ENCODE measurements around the gene GSTM2. TPM values are rescaled to one million over a fixed set of nuclear protein-coding genes. Genes with fewer than 3 reads are reported as not detected.

GSTM2 gene
- total and polyA plus RNA-seq, 2 experiments from 2014 or later = 48.7 to 91.4 TPM

- Histone ChIP-seq H3K4me1 (ENCODE audit: insufficient read depth) (peaks cover 29% of the 10 kb centered on the region), H3K4me3 (peak overlapping the region; percentile 76), H3K9me3 (ENCODE audit: low read depth) (no peaks in the 10 kb centered on the region), H3K9me2 (replicated peaks; ENCODE audit: insufficient read depth) (no peaks in the 10 kb centered on the region), H4K20me1 (ENCODE audit: insufficient read depth, poor library complexity, severe bottlenecking) (peaks cover 41% of the 10 kb centered on the region), H2AFZ (peak overlapping the region; percentile 82), H3K27ac (peak overlapping the region; percentile 89), H3K79me2 (peaks cover 56% of the 10 kb centered on the region), H3K36me3 (replicated peaks; ENCODE audit: insufficient read depth, low read depth) (no peaks in the 10 kb centered on the region), H3K4me2 (peak overlapping the region; percentile 93), H3K27me3 (no peaks in the 10 kb centered on the region)
- DNase-seq (ENCODE audit: low spot score) = peak; percentile 68
- 0% methylated on average over 8 of the region's 9 CpGs for WGBS (ENCODE audit: low lambda C conversion rate, missing lambda C conversion rate)
- no peak for TF ChIP-seq EZH2phosphoT487 (IDR thresholded peaks at IDR 0.05; ENCODE audit: low read depth, severe bottlenecking, unreplicated experiment)
Measured at GRCh38 chr1:109620401-109620791, 47.5 kb upstream of the GSTM2 start.

GRCh38 chr1:109620841-109621286, 47.0 kb upstream of the GSTM2 start:
- Histone ChIP-seq H3K27me3 (no peaks in the 10 kb centered on the region), H3K4me1 (ENCODE audit: insufficient read depth) (peaks cover 29% of the 10 kb centered on the region), H3K9me3 (ENCODE audit: low read depth) (no peaks in the 10 kb centered on the region), H2AFZ (peak overlapping the region; percentile 82), H3K4me2 (peak overlapping the region; percentile 93), H3K9me2 (replicated peaks; ENCODE audit: insufficient read depth) (no peaks in the 10 kb centered on the region), H3K27ac (peak overlapping the region; percentile 89), H3K4me3 (peak overlapping the region; percentile 76), H3K36me3 (replicated peaks; ENCODE audit: insufficient read depth, low read depth) (no peaks in the 10 kb centered on the region), H3K79me2 (peaks cover 56% of the 10 kb centered on the region), H4K20me1 (ENCODE audit: insufficient read depth, poor library complexity, severe bottlenecking) (peaks cover 45% of the 10 kb centered on the region)
- peak; percentile 97 for DNase-seq (ENCODE audit: low spot score)
- TF ChIP-seq EZH2 (IDR thresholded peaks at IDR 0.05; ENCODE audit: borderline replicate concordance) = no peak
- no peak for TF ChIP-seq CTCF (IDR thresholded peaks at IDR 0.05; ENCODE audit: poor library complexity)
- TF ChIP-seq EZH2phosphoT487 (IDR thresholded peaks at IDR 0.05; ENCODE audit: low read depth, severe bottlenecking, unreplicated experiment) = no peak
- 0% methylated on average over 18 of the region's 18 CpGs for WGBS (ENCODE audit: low lambda C conversion rate, missing lambda C conversion rate)

- Histone ChIP-seq H3K27me3 (no peaks in the 10 kb centered on the region), H2AFZ (no peak overlapping the region), H3K4me3 (peak overlapping the region; percentile 76), H3K79me2 (peaks cover 56% of the 10 kb centered on the region), H4K20me1 (ENCODE audit: insufficient read depth, poor library complexity, severe bottlenecking) (peaks cover 47% of the 10 kb centered on the region), H3K9me3 (ENCODE audit: low read depth) (no peaks in the 10 kb centered on the region), H3K36me3 (replicated peaks; ENCODE audit: insufficient read depth, low read depth) (no peaks in the 10 kb centered on the region), H3K27ac (peak overlapping the region; percentile 16), H3K4me1 (ENCODE audit: insufficient read depth) (peaks cover 29% of the 10 kb centered on the region), H3K4me2 (peak overlapping the region; percentile 93), H3K9me2 (replicated peaks; ENCODE audit: insufficient read depth) (no peaks in the 10 kb centered on the region)
- WGBS (ENCODE audit: low lambda C conversion rate, missing lambda C conversion rate) = 73% methylated on average over 12 of the region's 13 CpGs
- TF ChIP-seq EZH2 (IDR thresholded peaks at IDR 0.05; ENCODE audit: borderline replicate concordance) = no peak
- no peak for TF ChIP-seq CTCF (IDR thresholded peaks at IDR 0.05; ENCODE audit: poor library complexity)
- no peak for TF ChIP-seq EZH2phosphoT487 (IDR thresholded peaks at IDR 0.05; ENCODE audit: low read depth, severe bottlenecking, unreplicated experiment)
- DNase-seq (ENCODE audit: low spot score) = no peak
Measured at GRCh38 chr1:109621379-109622136, 46.3 kb upstream of the GSTM2 start.

- peaks cover 56% of the 10 kb centered on the region for H3K79me2 ChIP-seq
- H3K9me3 ChIP-seq (ENCODE audit: low read depth) = no peaks in the 10 kb centered on the region
- peak overlapping the region; percentile 74 for H3K27ac ChIP-seq
- DNase-seq (ENCODE audit: low spot score) = no peak
- no peaks in the 10 kb centered on the region for H3K36me3 ChIP-seq (replicated peaks; ENCODE audit: insufficient read depth, low read depth)
- TF ChIP-seq EZH2 (IDR thresholded peaks at IDR 0.05; ENCODE audit: borderline replicate concordance) (no peak), CTCF (IDR thresholded peaks at IDR 0.05; ENCODE audit: poor library complexity) (no peak), EZH2phosphoT487 (IDR thresholded peaks at IDR 0.05; ENCODE audit: low read depth, severe bottlenecking, unreplicated experiment) (no peak)
- no peaks in the 10 kb centered on the region for H3K9me2 ChIP-seq (replicated peaks; ENCODE audit: insufficient read depth)
- WGBS (ENCODE audit: low lambda C conversion rate, missing lambda C conversion rate) = 92% methylated on average over 11 of the region's 11 CpGs
- no peaks in the 10 kb centered on the region for H3K27me3 ChIP-seq
- peak overlapping the region; percentile 93 for H3K4me2 ChIP-seq
- peaks cover 47% of the 10 kb centered on the region for H4K20me1 ChIP-seq (ENCODE audit: insufficient read depth, poor library complexity, severe bottlenecking)
- peaks cover 29% of the 10 kb centered on the region for H3K4me1 ChIP-seq (ENCODE audit: insufficient read depth)
- H2AFZ ChIP-seq = no peak overlapping the region
- no peak overlapping the region for H3K4me3 ChIP-seq
Measured at GRCh38 chr1:109622137-109622892, 45.5 kb upstream of the GSTM2 start.

Measured in hepatocyte (in vitro differentiated cells).